ENCODE data around the gene CD180.

The CD180 gene

GRCh38 chr5:67196537-67197059, at the start of gene CD180:
Gene CD180 (minus strand): TSS chr5:67196799. CDS start chr5:67196641, 158 bp downstream.
- no peak for DNase-seq (ENCODE audit: low read depth in 2 of 2)

GRCh38 chr5:67246108-67246507, 49.5 kb upstream of the CD180 start:
- DNase-seq (ENCODE audit: low read depth in 2 of 2): no peak

DNA sequence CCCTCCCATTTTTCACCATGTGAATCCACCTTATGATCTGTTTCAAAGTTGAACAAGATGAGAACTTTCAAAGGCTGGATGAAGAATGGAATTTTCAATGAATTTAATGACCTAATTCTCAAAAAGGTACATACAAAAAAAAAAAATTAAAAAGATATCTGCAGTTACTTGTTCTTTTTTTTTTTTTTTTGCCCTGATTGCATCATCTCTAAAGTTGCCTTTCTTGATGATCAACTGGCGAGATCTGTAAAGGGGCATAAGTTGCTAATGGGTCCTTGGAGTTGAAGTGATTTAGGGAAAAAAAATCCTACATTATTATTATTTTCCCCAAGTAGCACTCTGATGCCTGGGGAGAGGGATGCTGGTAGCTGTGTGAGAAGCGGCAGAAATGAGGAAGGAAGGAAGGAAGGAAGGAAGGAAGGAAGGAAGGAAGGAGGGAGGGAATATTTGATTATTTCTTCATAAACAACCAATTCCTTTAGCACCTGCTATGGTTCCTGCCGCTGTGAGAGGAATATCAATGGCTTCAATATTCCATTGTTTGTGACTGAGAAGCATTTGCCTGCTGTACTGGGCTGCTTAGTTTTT, 48.8 kb upstream of the CD180 start:
- no peak for DNase-seq (ENCODE audit: low read depth in 2 of 2)

DNA sequence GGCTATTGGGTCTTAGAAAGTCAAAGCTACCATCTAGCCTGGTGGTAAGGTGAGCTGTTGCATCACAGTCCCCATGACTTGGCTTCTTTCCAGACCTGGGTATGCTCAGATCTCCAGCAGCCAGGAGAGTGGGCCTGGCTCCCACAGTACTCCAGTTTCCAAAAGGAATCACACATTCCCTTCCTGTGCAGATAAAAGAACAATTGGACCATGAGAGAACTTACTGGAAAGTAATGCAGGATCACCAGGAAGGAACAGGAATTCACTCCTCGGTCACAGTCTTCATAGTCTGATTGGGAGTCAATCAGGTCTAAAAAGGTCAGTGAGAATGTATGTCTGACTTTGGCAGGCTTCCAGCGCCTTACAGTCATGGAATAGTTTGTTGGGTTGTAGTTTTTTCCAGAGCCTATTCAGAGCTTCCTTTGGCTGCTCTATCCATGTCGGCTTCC, 47.8 kb upstream of the CD180 start:
- DNase-seq (ENCODE audit: low read depth in 2 of 2): no peak

- no peak for DNase-seq (ENCODE audit: low read depth in 2 of 2)
These were observed 47.3 kb upstream of the CD180 start for GRCh38 chr5:67243944-67244343.

GRCh38 chr5:67243349-67243748, 46.8 kb upstream of the CD180 start:
- DNase-seq (ENCODE audit: low read depth in 2 of 2): no peak

DNA sequence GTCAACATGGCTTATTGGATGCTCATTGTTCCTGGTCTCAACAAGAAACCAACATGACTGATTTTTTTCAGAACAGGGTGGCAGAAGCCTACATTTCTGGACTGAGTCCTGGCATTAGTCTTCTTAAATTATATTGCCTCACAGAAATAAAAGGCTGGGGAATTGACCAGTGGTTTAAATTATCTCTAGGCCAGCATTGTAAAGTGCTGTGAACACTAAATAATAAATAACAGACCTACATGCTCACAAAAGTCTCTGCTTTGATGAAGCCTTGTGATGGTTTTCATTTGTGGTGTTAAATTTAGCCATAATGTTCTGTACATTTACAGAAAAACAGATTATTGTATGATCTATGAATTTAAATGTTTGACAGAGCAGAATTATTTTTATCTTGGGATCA, 44.7 kb upstream of the CD180 start:
- DNase-seq (ENCODE audit: low read depth in 2 of 2): no peak

DNA sequence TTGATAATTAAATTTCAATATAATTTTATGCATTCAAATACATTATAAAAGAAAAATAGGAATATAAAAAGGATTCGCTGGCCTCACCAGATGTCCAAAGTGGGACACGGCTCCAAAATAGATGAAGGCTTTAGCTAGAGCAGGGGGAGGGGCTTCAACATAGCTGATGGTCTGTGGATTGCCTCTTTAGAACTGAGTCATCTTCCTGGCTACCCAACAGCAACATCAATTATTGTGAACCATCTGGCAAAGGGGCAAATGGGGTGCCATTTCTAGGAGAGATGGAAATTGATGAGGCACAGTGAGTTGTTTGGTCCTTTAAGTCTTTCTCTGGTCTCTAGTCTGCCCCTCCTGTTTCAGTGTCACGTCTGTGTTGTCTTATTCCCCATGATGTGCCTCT, 44.2 kb upstream of the CD180 start:
- no peak for DNase-seq (ENCODE audit: low read depth in 2 of 2)

GRCh38 chr5:67240065-67240464, 43.5 kb upstream of the CD180 start:
- DNase-seq (ENCODE audit: low read depth in 2 of 2): no peak

DNA sequence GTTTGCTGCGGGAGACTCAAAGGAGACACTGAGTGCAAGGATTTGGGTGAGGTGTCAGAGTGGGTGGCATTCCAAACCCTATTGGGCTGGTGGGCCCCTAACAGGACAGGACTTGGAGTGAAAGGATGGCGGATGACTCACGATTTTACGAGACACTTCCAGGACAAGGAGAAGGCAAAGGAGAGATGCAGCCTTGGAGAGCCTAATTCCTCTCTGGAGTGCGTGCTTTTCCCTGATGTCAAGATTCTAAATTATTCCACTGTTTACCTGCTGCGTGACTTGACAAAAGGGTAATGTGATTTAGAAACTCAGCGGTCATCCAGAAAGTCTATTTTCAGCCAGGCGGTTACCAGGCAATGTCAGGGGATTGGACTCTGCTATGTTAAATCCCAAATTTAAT, 41.6 kb upstream of the CD180 start:
- DNase-seq (ENCODE audit: low read depth in 2 of 2): no peak

DNA sequence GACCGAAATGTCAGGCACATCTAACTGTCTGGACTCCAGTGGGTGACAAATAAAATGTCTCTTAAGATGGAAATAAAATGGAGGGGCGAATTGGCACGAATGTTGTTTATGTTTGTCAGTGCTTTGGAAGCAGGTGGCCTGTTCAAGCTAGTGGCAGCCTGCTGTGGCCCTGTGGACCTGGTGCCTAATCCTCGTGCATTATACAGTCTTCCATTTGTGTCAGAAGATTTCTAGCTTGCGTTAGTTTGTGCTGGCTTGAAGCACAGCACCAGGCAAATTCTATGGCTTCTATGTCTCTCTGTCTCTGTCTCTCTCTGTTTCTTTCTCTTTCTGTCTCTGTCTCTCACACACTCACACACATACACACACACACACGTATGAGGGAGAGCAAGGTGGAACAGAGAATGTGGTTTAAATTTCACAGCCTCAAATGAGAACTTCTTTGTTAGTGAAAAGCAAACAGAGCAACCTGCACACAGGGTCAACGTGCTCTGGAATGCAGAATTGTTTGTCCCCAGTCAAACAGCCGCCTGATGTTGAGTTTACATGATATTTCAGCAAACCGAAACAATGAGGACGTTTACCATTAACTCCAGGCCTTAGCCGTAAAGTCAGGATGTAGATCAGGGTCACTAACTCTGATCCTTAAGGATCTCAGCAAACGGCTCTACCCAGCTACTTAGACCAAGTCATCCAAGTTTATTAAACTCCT, 39.0 kb upstream of the CD180 start:
- DNase-seq (ENCODE audit: low read depth in 2 of 2): no peak

- DNase-seq (ENCODE audit: low read depth in 2 of 2): no peak
These were observed 38.1 kb upstream of the CD180 start for GRCh38 chr5:67234671-67235176.

DNA sequence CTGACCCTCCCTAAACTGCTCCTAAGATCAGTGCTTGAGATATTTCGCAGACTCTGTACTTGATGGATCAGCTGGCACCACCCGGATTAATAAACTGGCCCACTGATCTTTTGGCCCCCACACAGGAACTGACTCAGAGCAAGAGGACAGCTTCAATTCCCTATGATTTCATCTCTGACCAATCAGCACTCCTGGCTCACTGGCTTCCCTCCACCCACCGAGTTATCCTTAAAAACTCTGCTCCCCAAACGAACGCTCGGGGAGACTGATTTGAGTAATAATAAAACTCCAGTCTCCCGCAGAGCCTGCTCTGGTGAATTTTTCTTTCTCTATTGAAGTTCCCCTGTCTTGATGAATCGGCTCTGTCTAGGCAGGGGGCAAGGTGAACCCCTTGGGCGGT, 36.5 kb upstream of the CD180 start:
- DNase-seq (ENCODE audit: low read depth in 2 of 2): no peak

- no peak for DNase-seq (ENCODE audit: low read depth in 2 of 2)
These were observed 26.6 kb upstream of the CD180 start for GRCh38 chr5:67223211-67223610.

GRCh38 chr5:67222243-67223025, 25.8 kb upstream of the CD180 start:
- DNase-seq (ENCODE audit: low read depth in 2 of 2): no peak

GRCh38 chr5:67221487-67222242, 25.1 kb upstream of the CD180 start:
- DNase-seq (ENCODE audit: low read depth in 2 of 2): no peak

- DNase-seq (ENCODE audit: low read depth in 2 of 2): no peak
These were observed 20.0 kb upstream of the CD180 start for GRCh38 chr5:67216564-67216963.

DNA sequence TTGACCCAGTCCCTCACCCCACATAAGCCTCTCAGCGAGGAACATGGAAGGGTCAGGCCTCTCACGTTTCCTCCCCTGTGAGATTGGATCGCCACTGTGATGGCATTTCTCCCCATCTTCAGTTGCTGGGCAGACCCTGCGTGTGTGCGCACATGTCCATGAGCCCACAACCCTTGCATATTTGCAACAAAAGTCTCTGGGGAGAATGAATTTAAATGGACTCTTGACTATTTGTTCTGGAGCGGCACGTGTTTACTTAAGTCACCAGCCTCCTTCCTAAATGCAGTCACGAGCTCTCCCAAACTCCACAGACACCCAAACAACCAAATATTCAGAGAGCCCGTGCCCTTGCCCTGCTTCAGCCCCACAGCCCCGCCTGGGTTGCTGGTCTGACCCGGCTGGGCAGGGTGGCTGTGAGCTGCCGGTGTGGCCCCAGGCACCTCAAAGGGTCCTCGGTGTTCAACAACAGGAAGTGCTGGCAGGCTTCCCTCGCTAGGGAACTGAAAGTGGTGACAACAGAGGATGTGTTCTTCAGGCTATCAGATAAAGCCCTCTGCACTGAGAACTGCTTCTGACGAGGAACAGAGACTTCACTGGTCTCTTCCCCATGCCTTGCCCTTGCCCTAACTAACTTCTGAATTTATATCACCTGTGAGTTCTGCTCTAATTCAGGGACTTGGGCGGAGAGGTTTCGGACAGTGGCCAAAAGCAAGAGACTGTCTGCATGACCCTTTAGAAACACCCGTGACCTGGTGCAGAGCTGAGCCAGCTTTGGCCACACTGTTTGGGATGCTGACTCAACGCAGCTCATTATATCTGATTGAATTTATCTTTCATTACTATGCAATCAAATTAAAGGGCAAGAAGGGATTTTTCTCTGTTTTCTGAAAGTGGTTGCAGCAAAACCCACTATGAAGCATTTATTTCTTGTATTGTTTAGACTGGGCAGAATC, 19.2 kb upstream of the CD180 start:
- DNase-seq (ENCODE audit: low read depth in 2 of 2): peak in 1 of 2 donors; percentile 30

DNA sequence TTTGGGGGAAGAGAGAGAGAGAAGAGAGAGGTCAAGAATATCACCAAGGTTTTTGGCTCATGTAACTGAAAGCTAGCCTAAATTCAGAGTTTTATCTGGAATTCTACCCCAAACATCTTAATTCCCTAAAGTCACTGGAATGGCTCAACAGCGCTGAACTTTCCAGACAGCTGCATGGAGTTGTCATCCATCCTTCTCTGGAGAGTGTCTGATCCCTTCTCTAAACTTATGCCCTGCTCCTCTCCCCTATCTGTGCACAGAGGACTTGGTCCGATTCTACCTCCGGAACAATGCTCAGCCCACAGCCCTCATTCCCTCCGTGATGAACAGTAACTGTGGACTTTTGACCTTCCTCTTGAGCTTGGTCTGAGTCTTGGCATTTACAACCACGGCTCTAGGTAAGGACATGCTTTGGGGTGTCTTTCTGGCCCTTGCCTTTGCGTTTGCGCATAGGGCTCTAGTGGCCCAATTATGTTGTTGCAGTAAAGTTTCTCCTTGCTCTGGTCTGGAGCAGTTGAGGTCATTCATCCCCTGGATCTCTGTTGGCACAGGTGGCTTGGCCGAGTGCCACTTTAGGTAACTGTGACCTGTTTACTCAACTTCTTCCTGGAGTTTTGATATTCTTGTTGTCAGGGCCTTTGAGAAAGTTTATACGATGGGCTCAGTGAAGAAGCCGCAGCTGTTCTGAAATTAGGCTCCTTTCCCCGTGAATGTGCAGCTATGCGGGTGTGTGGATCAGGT, 18.3 kb upstream of the CD180 start:
- DNase-seq (ENCODE audit: low read depth in 2 of 2): no peak

DNA sequence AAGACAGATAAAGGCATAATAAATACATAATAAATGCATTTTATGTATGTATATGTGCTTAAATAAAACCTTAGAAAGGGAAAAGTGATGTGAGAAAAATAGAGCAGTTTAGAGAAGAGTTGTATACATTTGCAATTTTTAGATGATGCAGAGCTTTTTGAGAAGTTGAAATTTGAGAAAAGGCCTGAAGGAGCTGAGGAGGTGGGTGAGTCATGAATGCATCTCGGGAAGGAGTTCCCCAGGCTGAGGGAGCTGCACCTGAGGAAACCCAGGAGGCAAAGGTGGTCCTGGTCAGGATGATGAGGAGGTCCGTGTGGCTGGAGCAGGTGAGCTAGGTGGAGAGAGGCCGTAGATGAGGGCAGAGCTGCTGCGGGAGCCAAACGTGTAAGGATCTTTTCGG, 17.4 kb upstream of the CD180 start:
- DNase-seq (ENCODE audit: low read depth in 2 of 2): no peak
